ENCODE measurements around the gene SLC25A13.
"Not testable (repeated sequence)": the region's sequence is repeated elsewhere in the genome, so short reads cannot be mapped to it uniquely, and the experiment has no call there.

Gene SLC25A13

GRCh38 chr7:96154506-96154905, 167.4 kb downstream of the SLC25A13 start:
- DNase-seq (ENCODE audit: low spot score) = not testable (repeated sequence)

DNA sequence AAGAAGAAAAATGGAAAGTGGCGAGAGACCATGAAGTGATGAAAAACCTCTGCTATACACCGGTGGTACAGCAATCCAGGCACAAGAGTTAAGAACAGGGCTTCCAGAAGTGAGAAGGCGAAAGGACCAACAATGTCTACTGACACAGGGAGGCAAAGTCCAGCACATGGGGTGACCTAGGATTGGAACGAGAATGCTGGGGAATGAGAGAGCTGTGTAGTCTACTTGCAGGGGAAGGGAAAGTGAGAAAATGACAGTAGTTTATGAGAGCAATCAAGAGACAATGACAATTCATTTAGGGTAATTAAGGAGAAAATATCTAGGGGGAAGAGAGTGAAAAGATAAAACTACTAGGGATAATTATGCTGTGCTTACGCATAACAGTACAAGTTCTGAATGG, 169.2 kb downstream of the SLC25A13 start:
- DNase-seq (ENCODE audit: low spot score) = no peak

DNA sequence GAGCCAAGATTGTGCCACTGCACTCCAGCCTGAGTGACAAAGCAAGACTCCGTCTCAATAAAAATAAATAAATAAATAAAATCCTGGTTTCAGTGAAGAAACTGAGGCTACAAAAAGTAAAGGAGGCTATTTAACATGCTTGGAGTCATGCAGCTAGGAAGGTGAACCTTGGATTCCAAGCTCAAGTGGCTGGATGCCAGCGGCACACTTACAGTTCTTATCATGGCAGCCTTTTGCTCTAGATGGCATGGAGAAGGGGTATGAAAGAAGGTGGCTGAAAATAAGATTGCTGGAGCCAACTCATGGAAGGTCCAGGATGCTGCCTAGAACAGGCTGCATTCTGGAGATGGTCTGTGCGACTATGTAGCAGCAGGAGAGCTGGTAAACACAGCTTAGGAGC, 170.0 kb downstream of the SLC25A13 start:
- DNase-seq (ENCODE audit: low spot score) = no peak

DNA sequence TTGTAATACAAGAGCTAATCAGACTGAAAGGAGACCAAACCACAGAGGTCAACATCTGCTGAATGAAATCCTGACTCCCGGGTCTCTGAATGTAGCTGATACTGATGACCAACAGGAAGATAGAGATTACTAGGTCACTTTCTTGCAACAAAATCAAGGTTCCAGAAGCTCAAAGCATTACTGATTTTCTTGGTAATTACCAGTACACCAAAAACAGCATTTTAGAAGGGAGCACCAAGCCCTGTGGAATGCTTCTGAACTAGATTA, 177.7 kb downstream of the SLC25A13 start:
- no peak for DNase-seq (ENCODE audit: low spot score)

GRCh38 chr7:96143495-96144259, 178.2 kb downstream of the SLC25A13 start:
- no peak for DNase-seq (ENCODE audit: low spot score)

GRCh38 chr7:96136600-96137239, 185.2 kb downstream of the SLC25A13 start:
- DNase-seq (ENCODE audit: low spot score) = no peak

DNA sequence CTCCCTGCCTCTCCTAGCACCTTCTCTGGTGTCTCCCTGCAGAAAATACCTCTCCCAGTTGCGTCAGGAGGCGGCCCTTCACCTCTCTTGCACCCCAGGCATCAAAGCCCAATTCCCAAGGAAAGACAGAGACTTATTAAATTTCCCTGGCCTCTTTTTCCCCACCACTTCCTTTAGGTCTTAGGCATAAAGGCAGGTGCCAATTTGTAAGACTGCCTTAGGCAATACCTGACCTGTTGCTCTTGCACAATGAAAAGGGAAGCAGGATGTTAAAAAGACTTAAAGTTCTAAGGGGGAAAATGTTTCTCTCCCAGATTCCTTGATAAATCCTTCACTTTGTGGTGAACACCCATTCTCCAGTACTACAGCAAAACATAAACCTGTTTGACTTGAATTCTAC, 186.7 kb downstream of the SLC25A13 start:
- DNase-seq (ENCODE audit: low spot score) = no peak

DNA sequence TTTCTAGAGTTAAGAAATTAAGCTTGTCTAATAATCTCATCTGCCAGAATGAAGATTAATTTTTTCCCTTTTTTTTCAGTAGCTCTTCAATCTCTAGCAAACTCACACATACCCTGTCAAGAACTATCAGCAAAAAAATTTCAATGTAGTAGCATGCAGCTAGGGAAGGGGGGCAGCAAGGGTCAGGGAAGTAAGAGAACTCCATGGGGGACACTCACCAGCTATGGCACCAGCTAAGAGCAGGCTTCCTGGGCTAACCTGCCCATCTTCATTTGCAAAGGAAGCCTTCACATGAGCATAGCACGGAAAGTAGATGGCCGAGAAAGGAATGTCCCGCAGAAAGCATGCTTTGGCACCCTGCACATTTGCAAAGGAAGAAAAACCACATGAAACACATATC, 190.4 kb downstream of the SLC25A13 start:
- no peak for DNase-seq (ENCODE audit: low spot score)

DNA sequence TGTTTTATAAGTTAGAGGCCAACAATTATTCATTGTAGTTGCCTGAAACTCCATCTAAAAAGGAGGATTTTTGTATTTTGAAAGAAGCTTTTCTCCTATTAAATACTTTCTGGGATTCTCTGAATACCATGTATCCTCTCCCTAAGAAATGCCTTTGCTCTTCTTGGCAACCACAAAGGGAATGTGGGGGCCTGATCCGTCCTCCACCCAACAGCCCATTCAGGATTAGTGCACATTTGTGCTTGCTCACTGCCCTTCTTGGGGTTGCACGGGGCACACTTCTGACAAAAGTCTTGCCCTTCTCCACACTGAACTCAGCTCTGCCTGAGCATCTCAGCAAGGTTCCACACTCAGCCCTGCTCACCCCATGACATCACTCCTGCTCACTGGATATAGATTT, 194.2 kb downstream of the SLC25A13 start:
- DNase-seq (ENCODE audit: low spot score) = no peak

DNA sequence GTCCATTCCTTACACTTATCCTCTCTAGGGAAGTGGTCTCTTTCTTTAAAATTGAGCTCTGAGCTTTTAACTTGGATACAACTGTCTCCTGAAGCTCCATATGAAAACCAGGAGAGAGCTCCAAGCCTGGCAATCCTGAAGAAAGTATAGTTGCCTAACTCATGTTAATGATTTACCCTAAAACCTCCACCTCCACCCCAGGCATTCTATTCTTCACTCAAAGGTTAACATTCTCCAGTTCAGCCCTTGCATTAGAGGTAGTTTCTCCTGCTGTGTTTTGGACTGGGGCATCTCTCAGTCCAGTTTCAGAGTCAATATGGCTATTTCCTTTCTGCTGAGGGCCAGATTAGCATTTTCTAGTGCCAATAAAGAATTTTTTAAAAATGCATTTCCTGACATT, 195.5 kb downstream of the SLC25A13 start:
- DNase-seq (ENCODE audit: low spot score) = no peak

DNA sequence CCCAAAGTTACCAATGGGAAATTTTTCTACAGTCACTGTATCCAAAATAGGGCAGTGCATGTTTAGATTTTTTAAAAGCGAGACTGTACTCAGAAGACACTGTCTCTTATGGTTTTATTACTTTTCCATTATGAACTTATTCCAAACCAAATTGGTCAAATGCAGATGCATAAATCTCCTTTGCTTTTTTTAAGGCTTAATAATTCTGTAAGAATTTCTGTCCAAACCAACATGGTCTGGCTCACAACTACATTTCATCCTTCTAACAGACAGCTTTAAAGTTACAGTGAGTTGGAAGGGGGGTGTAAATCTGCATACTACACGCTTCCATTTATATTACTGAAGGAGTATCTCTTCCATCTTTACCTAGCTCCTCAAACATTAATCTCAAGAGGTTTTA, 199.2 kb downstream of the SLC25A13 start:
- no peak for DNase-seq (ENCODE audit: low spot score)

GRCh38 chr7:96121752-96122151, 200.1 kb downstream of the SLC25A13 start:
- DNase-seq (ENCODE audit: low spot score) = no peak

DNA sequence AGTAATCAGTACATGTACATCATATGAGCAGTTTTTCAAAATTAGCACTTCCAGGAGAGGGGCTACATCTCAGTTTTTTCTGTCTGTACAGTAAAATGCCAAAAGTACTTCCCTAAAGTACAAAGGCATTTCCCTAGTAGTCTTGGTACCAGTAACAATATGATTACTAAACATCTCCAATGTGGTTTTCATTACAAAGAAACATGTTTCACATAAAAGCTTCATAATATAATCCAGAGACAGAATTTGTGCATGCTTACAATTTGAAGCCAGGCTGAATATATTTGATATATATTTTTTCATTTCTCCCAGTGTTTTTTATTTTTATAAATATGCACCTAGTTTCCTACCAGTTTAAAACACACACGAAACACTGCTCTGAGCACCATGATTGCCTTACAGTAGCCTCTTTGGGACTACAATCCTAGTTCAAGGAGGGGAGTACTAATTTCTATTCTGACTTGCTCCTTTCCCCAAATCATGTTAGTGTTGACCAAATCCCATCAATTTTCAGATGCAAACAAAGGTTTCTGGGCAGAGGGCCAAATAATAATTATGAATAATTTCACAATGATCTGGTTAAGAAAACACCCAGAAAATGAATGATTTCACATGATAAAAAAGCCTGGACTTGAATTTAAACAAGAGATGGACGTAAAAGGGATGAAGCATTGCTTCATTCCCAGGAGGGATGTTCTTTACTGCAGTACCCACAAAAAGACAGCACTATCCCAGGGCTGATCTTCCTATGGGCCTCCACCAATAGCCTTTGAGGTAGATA, 201.3 kb downstream of the SLC25A13 start:
- no peak for DNase-seq (ENCODE audit: low spot score)

DNA sequence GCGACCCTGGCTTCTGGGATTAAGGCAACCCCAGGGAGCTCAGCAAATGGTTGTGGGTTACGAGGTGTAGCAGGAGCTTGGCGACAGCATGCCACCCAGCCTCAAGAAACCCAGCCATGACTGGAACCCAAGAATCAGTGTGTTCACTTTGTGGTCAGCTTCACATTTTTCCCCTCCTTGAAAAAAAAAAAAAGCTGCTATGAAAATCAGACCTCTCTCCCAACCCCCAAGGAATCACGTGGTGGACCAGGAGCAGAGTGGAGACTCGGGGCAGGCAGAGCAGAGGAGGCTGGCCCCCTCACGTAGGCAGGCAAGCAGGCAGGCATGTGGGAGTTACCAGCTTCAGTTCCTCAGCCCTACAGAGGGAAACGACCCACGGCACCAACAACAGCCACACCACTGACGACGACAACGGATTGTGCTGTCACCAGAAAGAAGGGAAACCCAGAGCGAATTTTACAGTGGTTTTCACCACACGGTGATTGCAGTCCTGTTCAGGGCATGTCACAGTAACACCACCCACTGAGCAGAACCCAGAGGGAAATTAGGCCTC, 203.4 kb downstream of the SLC25A13 start:
- DNase-seq (ENCODE audit: low spot score) = no peak

- no peak for DNase-seq (ENCODE audit: low spot score)
These were observed 205.7 kb downstream of the SLC25A13 start for GRCh38 chr7:96116173-96116572.

DNA sequence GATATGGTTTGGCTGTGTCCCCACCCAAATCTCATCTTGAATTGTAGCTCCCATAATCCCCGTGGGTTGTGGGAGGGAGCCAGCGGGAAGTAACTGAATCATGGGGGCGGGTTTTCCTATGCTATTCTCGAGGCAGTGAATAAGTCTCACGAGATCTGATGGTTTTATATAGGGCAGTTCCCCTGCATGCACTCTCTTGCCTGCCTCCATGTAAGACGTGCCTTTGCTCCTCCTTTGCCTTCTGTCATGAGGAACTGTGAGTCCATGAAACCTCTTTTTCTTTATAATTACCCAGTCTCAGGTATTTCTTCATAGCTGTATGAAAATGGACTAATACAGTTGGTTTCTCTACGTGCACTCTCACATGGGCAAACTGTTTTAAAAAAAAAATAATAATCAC, 207.7 kb downstream of the SLC25A13 start:
- DNase-seq (ENCODE audit: low spot score) = no peak

GRCh38 chr7:96111405-96111804, 210.5 kb downstream of the SLC25A13 start:
- no peak for DNase-seq (ENCODE audit: low spot score)

DNA sequence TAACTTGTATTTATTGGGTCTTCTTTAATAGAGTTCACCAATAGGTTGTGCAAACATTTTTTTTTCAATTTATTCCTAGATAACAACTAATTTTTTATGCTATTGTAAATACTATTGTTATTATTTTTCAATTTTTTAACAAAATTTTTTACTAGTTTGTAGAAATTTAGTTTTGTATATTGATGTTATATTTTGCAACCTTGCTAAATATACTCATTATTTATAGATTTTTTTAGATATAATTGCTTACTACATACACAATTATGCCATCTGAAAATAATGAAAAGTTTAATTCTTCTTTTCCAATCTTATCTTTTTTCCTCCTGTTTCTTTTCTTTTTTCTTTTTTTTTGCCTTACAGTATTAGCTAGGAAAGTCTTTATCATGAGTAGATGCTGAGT, 216.9 kb downstream of the SLC25A13 start:
- no peak for DNase-seq (ENCODE audit: low spot score)

DNA sequence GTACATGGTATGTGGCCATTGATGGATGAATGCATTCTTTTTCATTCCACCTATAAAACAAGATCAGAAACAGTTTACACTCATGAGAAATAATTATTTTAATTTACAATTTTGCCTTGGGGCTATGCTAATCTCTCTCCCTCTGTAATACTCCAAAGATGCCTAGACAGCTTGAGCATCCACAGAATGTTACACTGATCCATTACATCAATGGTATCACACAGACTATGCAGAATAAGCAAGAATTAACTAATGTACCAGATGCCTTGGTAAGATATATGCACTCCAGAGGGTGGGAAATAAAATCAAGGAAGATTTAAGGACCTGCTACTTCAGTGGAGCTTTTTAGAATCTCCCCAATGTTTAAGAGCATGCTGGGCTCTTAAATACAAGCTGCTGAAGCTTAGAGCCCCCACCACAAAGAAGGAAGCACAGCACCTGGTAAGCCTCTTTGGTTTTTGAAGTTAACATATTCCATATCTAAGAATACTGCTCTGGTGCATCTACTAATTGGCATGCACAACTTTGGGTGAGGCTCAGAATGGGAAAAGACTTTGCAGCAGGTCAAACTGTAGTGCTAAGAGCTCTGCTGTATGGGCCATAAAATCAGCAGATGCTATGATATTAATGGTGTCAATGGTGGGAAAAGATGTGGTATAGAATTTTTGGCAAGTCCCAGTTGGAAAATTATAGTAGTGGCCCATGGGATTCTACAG, 219.6 kb downstream of the SLC25A13 start:
- no peak for DNase-seq (ENCODE audit: low spot score)

DNA sequence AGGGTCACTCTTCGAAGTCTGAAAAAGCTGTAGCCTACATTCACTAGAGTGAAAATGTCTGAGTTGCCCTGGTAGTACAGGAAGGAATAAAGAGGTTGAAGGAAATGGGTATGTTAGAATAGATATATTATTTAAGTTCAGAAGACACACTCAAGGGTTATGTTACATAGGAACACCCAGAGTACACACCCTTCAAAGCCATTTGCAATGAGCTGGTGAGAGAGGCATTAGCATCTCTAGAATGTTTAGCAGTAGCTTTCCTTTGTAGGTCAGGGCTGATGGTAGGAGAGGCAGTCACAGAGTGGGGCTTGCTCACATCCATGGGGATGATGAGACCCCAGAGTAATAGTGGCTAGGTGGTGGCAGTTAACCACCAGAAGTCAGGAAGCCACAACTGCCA, 221.2 kb downstream of the SLC25A13 start:
- no peak for DNase-seq (ENCODE audit: low spot score)

- DNase-seq (ENCODE audit: low spot score) = no peak
These were observed 224.1 kb downstream of the SLC25A13 start for GRCh38 chr7:96097835-96098234.

DNA sequence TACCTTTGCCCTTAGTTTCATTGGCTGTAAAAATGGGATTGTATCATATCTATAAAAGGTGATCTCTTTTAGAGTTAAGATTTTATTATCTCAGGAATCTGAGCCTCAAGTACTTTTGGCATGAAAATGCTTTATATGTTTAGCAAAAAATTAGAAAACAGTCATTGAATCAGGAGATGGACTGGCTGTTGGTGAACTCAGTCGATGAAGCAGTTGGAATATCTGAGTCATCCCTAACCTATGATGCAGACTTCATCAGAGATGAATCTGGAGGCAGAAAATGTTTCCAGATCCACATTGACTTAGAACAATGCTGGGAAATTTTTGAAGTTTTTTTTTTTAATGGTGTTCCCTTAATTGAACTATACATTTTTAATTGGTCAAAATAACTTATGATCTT, 228.5 kb downstream of the SLC25A13 start:
- DNase-seq (ENCODE audit: low spot score) = peak; percentile 17
